Body of pancreas (tissue), 4 donors: Measurements from ENCODE around the gene CACNA1C. TPM values are rescaled to one million over a fixed set of nuclear protein-coding genes. Genes with fewer than 3 reads are reported as not detected.
A peak's percentile ranks its signal among the peaks of the same experiment; 100 is the strongest.

ENCODE experiments used
- ATAC-seq: fragments of 150-250 bp; one replicate; pipeline ENCODE4 v1.9.1; 2016
- DNase-seq, 4 donors: peaks; one replicate each; pipeline ENCODE4 v3.0.0-alpha.2; 2019
- H3K27ac ChIP-seq, 4 donors: fragments of 200-600 bp; sonication (generic); 1 replicate in 3 of 4; 2 replicates in 1 of 4; pipeline versions ENCODE4 v1.5.1 to v1.6.1; 2016 to 2019; ENCODE audit warnings: mild to moderate bottlenecking in 1 of 4, mixed read lengths in 1 of 4, moderate library complexity in 1 of 4
- H3K27me3 ChIP-seq, 2 donors: fragments of 200-600 bp; sonication (generic); one replicate each; pipeline ENCODE4 v1.6.0; 2016; ENCODE audit warnings: mild to moderate bottlenecking in 1 of 2
- H3K36me3 ChIP-seq, 2 donors: fragments of 200-600 bp; sonication (generic); replicated peaks in 1 of 2; 2 replicates each; pipeline ENCODE4 v1.5.1; 2016; ENCODE audit warnings: low read depth in 2 of 2; ENCODE audit not compliant: insufficient read depth in 1 of 2
- H3K4me1 ChIP-seq: fragments of 200-600 bp; sonication (generic); one replicate; pipeline ENCODE4 v1.6.0; 2016
- H3K4me3 ChIP-seq, 2 donors: fragments of 200-600 bp; sonication (generic); 1 replicate in 1 of 2; 2 replicates in 1 of 2; pipeline ENCODE4 v1.5.1; 2016 to 2019
- H3K9me3 ChIP-seq, 3 donors: fragments of 200-600 bp; sonication (generic); 1 replicate in 2 of 3; 2 replicates in 1 of 3; pipeline ENCODE4 v1.5.1; 2016
- POLR2A ChIP-seq, 3 donors: fragments of 450-650 bp; IDR thresholded peaks; one replicate each; pipeline ENCODE4 v1.6.1; 2016; ENCODE audit warnings: antibody characterized with exemption in 3 of 3, mild to moderate bottlenecking in 2 of 3
- WGBS, 2 donors: methylation state at CpG; one replicate each; pipeline ENCODE4 v1.1.5; 2017; 5-methylcytosine and 5-hydroxymethylcytosine counted together
- intact Hi-C: fragments of 100-400 bp; cut with DNase I; formaldehyde crosslinking; loops from one replicate; pipeline ENCODE4 v1.15.1; 2023
- total RNA-seq, 2 donors: library from RNA; depleted of rRNA; stranded (reverse); fragments of >200 nt; gene quantifications; one replicate each; pipeline ENCODE4 v1.1.0, GENCODE V29; 2016
- TF ChIP-seq, protein P1 (sequence below), 7 experiments: fragments of 450-650 bp in 4 of 7; fragments of 200-600 bp in 3 of 7; sonication (generic) in 3 of 7; IDR thresholded peaks; one replicate each; pipeline ENCODE4 v1.5.1; 2016 to 2019; ENCODE audit warnings: antibody characterized with exemption in 7 of 7

CACNA1C gene
- total RNA-seq, 2 donors from 2014 or later = 2.3 to 4.4 TPM

DNA sequence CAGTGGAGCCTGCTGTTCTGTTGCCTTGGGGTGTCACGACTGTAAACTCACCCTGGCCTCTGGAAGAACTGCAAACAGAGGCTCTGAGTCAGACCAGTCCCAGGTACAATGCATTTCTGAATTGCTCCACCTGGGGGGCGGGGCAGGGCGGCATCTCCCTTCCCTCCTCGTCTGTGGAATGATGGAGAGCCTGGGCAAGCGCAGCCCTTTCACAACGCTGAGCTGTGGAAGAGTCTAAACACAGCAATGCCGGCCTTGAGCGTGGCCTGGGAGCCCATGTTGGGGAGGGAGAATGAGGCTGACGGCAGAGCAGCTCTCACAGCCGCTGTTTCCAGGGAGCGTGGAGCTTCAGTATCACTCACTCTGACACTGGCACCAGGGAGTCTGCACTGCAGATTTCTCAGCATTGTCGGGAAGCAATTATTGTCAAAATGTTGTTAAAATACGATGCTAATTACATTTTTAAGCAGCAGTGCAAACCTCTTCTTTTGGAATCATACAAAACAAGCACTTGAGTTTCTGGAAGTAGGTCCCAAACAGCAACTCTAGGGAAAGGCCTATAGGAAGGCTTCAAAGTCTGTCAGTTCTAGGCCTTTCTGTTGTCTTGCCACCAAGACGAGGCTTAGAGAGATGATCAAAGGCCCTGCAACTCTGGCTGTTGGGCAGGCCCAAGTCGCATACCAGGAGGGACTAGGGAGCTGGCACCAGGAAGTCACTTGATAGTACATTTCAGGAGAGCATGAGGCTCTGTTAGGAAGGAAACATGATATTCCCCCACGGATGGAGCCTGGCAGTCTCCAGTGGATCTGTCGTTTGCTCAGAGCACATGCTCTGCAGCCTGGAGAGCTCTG is 498.0 kb downstream of the CACNA1C start:
- ATAC-seq (no peak), DNase-seq (no peak)
- TF ChIP-seq, protein P1, sequence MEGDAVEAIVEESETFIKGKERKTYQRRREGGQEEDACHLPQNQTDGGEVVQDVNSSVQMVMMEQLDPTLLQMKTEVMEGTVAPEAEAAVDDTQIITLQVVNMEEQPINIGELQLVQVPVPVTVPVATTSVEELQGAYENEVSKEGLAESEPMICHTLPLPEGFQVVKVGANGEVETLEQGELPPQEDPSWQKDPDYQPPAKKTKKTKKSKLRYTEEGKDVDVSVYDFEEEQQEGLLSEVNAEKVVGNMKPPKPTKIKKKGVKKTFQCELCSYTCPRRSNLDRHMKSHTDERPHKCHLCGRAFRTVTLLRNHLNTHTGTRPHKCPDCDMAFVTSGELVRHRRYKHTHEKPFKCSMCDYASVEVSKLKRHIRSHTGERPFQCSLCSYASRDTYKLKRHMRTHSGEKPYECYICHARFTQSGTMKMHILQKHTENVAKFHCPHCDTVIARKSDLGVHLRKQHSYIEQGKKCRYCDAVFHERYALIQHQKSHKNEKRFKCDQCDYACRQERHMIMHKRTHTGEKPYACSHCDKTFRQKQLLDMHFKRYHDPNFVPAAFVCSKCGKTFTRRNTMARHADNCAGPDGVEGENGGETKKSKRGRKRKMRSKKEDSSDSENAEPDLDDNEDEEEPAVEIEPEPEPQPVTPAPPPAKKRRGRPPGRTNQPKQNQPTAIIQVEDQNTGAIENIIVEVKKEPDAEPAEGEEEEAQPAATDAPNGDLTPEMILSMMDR (IDR thresholded peaks at IDR 0.05) = no peak
- TF ChIP-seq POLR2A (IDR thresholded peaks at IDR 0.05) = no peak
- no peaks in the 10 kb centered on the region for H3K36me3 ChIP-seq
- intact Hi-C loops = no loop called here
- H3K27me3 ChIP-seq = no peaks in the 10 kb centered on the region
- 48 to 54% methylated on average over 13 to 17 of the region's 17 CpGs for WGBS, 2 donors
- no peaks in the 10 kb centered on the region for H3K9me3 ChIP-seq
- no peak overlapping the region for H3K4me3 ChIP-seq
- no peak overlapping the region for H3K27ac ChIP-seq
- no peaks in the 10 kb centered on the region for H3K4me1 ChIP-seq

DNA sequence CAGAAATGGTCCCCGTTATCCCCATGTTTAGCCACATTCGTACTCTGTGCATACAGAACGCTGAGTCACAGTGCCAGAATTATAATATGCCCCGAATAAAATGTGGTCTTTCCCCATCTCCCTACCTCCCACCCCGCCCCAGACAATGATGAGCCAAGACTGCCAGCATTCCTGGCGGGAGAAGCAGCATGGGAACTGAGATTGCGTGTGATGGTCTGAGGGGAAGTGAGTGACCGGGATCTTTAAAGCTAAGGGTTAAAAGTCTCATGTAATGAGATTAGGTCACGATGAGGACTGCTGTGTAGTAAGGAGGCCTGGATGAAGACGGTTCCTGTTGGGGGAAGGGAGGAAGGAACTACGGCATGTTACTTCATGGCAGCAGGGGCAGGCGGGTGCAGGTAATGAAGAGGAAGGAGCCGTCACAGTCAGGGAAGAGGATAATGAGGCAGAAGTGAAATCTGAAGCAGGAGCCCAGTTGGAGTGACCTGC is 498.7 kb downstream of the CACNA1C start:
- no peak overlapping the region for H3K27ac ChIP-seq
- no peak for ATAC-seq
- intact Hi-C loops = no loop called here
- H3K9me3 ChIP-seq = no peaks in the 10 kb centered on the region
- no peak overlapping the region for H3K4me3 ChIP-seq
- peak in 1 of 4 donors; percentile 15 for DNase-seq
- WGBS, 2 donors = 57 to 72% methylated on average over 13 of the region's 13 CpGs
- no peaks in the 10 kb centered on the region for H3K4me1 ChIP-seq
- H3K27me3 ChIP-seq = no peaks in the 10 kb centered on the region
- TF ChIP-seq, protein P1 (IDR thresholded peaks at IDR 0.05) = no peak
- TF ChIP-seq POLR2A (IDR thresholded peaks at IDR 0.05) = no peak
- H3K36me3 ChIP-seq = no peaks in the 10 kb centered on the region

DNA sequence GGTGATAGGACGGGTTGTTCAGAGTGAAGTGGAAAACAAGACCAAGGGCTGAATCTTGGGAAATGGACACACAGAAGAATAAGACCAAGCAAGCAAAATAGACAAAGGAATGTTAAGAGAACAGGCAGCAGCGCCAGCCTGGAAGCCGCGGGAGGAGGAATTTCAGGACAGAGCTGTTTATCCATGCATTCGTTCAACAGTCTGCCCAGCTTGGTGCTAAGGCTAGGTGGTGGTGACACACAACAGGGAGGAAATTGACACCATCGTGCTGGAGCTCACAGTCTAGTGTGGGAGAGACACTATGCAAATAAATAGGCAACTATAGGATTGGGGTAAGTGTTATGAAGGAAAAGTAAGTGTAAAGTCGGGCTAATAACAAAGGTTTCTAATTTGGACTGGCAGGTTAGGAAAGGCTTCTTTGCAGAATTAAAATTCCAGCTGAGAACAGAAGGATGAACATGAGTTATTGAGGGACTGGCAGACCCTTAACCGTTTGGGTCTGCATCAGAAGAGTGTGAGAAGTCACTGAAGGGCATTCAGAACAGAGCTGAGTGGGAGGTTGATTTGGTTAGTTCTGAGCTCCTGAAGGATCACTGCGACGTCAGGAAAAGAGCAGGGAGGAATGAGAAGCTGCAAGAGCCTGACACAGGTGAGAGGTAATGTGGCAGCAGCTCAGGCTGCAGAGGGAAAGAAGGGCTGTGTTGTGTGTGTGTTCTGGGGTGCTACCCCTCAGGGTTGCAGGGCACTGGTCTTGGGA is 499.4 kb downstream of the CACNA1C start:
- Histone ChIP-seq H3K36me3 (no peaks in the 10 kb centered on the region), H3K4me3 (no peak overlapping the region), H3K9me3 (no peaks in the 10 kb centered on the region), H3K27me3 (no peaks in the 10 kb centered on the region), H3K4me1 (no peaks in the 10 kb centered on the region), H3K27ac (no peak overlapping the region)
- no peak for ATAC-seq
- WGBS, 2 donors = 55 to 58% methylated on average over 10 of the region's 10 CpGs
- intact Hi-C loops = no loop called here
- no peak for DNase-seq
- no peak for TF ChIP-seq POLR2A (IDR thresholded peaks at IDR 0.05)
- TF ChIP-seq, protein P1 (IDR thresholded peaks at IDR 0.05) = no peak

DNA sequence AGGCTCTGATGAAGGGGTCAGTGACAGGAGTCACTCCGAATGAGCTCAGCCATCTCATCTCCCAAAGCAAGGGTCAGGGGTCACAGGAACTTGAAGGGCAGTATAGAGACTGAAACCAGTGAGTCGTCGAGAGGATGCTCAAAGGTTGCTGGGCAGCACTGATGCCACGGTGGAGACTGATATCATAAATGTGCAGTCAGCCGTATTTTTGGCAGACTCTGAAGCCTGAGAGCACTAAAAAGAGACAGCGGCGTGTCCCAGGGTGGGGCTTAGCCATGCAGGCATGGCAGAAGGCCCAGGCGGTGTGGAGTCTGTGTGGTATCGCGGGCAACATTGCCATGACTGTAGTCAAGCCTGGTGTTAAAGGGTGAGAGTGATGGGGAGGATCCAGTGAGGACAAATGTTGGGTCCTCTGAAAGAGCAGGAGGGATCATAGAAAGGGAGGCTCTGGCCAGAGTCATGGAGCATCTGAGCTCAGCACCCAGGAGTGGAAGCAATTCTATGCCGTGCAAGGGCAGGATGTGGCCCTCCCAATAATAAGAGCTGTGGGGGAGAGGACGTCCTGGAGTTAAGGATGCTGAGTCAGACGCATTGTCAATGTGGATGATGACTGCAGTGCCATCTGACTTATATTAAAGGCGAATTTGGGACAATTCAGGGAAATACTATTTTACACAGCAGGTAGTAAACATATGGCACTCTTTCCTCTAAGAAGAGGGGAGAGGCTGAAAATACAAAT is 500.8 kb downstream of the CACNA1C start:
- Histone ChIP-seq H3K9me3 (no peaks in the 10 kb centered on the region), H3K4me1 (no peaks in the 10 kb centered on the region), H3K4me3 (no peak overlapping the region), H3K27me3 (no peaks in the 10 kb centered on the region), H3K27ac (no peak overlapping the region), H3K36me3 (no peaks in the 10 kb centered on the region)
- WGBS, 2 donors = 64 to 72% methylated on average over 14 of the region's 14 CpGs
- ATAC-seq (no peak), DNase-seq (peak in 1 of 4 donors; percentile 28)
- intact Hi-C loops = no loop called here
- TF ChIP-seq, protein P1 (IDR thresholded peaks at IDR 0.05) = no peak
- no peak for TF ChIP-seq POLR2A (IDR thresholded peaks at IDR 0.05)
